Caki2 (cell line): ENCODE measurements around the gene FBXO5. TPM values are rescaled to one million over a fixed set of nuclear protein-coding genes. Genes with fewer than 3 reads are reported as not detected.
"Not testable (repeated sequence)": the region's sequence is repeated elsewhere in the genome, so short reads cannot be mapped to it uniquely, and the experiment has no call there.

Experiments
- DNase-seq: peaks from one replicate; pipeline ENCODE4 v3.0.0-alpha.2; 2015; ENCODE audit warnings: low read depth
- in situ Hi-C: cut with HindIII; loops from 2 replicates; pipeline ENCODE4 v1.10.0; 2016; ENCODE audit warnings: low sequenced_read_pairs, low pct_unique_long_range_greater_than_20kb, mixed read lengths
- total RNA-seq: library from RNA; depleted of rRNA; stranded (reverse); fragments of >200 nt; shearing (Covaris generic); gene quantifications from 2 replicates; pipeline ENCODE4 v1.2.3, GENCODE V29; 2014; ENCODE audit warnings: low replicate concordance

The FBXO5 gene
- total RNA-seq, 1 experiment from 2014 or later, result 18.1 TPM

- in situ Hi-C loops, DNase-seq: not testable (repeated sequence)
Measured at GRCh38 chr6:153000790-153001189, 17.9 kb upstream of the FBXO5 start.

GRCh38 chr6:153000243-153000642 is 17.4 kb upstream of the FBXO5 start:
- in situ Hi-C loops, result no loop called here
- no peak for DNase-seq

- in situ Hi-C loops, result not testable (repeated sequence)
Measured at GRCh38 chr6:152999538-152999937, 16.7 kb upstream of the FBXO5 start.

GRCh38 chr6:152993847-152994246 is 11.0 kb upstream of the FBXO5 start:
- in situ Hi-C loops, result no loop called here
- DNase-seq, result no peak

More at GRCh38 chr6:152999538-152999937, 16.7 kb upstream of the FBXO5 start:
- not testable (repeated sequence) for DNase-seq

DNA sequence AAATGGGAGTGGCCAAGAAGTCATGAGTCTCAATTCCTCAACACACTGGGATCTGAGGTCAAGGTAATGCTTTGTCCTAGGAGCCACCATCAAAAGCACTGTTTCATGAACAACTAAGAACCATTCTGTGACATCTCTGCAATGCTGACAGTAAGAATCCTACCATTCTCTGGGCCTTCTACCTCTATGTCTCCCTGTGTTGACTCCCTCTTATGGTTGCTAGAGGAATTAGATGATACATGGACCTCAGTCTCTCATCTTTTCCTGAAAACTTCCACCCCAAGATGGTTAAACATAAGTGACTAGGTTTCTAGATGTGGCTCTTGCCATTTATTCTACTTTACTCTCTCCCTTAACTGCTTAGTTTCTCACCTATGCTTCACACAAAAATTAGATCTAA is 10.6 kb upstream of the FBXO5 start:
- in situ Hi-C loops, result no loop called here
- no peak for DNase-seq

GRCh38 chr6:152986978-152987377 is 4.1 kb upstream of the FBXO5 start:
- in situ Hi-C loops, result no loop called here
- DNase-seq, result no peak

- in situ Hi-C loops, DNase-seq: not testable (repeated sequence)
Measured at GRCh38 chr6:152985300-152985699, 2.5 kb upstream of the FBXO5 start.

- in situ Hi-C loops, result no loop called here
- DNase-seq, result no peak
Measured at GRCh38 chr6:152984513-152984872, 1.7 kb upstream of the FBXO5 start.

DNA sequence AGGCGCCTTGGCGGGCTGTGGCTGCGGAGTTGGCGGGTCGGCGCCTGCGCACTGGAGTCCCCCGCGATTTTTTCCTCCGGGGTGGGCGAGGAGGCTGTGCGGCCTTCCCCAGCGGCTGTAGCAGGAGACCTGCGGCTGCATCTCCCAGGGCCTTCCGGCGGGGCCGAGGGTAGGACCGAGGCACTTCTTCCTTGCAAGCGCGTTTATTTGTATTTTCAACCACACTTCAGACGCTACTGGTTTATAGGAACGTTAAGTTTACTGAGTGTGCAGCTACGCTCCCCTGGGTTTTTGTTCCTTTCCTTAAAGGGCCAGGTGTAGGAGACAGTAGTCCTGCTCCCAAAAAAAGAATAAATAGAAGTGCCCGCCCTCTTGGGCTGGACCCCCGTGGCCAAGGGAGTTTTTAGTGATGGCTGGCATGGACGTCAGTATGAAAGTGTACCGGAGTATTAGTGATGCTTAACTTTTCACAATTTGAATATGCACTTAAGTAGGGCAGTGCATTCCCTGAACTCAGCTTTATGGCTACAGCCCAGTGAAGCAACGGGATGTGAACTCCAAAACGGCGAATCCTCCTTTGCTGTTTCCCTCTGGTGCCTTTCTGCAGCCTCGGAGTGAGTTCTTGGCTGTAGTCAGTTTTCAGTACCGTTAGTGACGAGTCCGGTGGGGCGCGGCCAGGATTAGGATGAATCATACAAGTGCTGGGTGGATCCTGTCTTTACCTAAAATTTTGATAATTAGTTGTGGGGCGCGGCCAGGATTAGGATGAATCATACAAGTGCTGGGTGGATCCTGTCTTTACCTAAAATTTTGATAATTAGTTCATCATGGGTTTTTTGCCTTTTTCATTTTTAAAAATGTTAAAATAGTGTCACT is 1.0 kb upstream of the FBXO5 start:
- DNase-seq, result peak; percentile 94
- in situ Hi-C loops, result no loop called here

GRCh38 chr6:152981989-152982903 is 595 bp downstream of the FBXO5 start:
- in situ Hi-C loops, result no loop called here
- no peak for DNase-seq

GRCh38 chr6:152981219-152981618 is 1.6 kb downstream of the FBXO5 start:
- in situ Hi-C loops, result no loop called here
- DNase-seq, result no peak

DNA sequence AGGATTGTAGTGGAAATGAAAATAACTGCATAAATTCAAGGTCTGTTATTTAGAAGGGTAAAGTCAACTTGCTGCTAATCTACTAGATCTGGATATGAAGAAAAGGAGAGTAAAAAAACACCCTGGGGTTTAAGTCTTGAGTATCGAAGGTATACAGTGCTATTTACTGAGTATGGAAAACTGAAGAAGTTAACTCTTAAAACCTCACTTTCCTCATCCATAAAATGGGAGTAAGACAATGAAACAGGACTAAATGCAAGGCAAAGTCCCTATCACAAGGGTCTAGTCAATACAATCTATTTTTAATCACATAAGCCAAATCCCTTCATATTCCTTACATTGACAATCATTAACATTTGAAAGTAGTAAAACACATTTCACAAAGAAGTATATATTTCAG is 2.2 kb downstream of the FBXO5 start:
- in situ Hi-C loops, result no loop called here

DNA sequence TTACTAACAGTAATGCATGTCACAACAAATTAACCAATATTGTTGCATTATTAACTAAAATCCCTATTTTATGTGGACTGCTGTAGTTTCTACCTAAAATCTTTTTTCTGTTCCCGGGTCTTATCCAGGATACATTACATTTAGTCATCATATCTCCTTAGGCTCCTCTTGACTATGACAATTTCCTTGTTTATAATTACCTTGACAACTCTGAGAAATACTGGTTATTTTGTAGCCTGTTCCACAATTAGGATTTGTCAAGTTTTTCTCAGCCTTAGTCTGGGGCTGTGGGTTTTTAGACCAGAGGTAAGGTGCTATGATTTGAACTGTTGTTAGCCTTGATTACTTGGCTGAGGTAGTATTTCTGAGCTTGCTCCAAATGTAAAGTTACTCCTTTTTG is 3.7 kb downstream of the FBXO5 start:
- in situ Hi-C loops, result no loop called here
- DNase-seq, result no peak

More for the DNA sequence above, 2.2 kb downstream of the FBXO5 start:
- no peak for DNase-seq

DNA sequence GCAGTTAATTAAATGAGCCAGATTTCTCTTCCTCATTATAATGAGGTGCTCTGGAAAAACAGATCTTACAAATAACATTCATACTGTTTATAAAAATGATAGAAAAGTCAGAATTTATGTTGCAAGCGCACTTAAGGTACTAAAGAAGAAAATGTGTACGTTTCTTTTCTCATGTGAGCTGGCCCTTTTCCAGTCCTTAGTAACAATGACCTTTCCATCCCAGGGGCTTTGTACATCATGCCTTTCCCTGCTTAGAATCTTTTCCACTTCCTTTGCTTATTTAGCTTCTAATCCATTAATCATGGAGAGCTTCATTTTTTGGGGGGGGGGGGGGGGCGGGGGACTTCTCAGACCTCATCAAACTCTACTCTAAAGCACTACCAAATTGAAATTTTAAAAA is 4.8 kb downstream of the FBXO5 start:
- in situ Hi-C loops, result no loop called here
- DNase-seq, result no peak

GRCh38 chr6:152977556-152977955 is 5.3 kb downstream of the FBXO5 start:
- in situ Hi-C loops, result no loop called here
- DNase-seq, result no peak

DNA sequence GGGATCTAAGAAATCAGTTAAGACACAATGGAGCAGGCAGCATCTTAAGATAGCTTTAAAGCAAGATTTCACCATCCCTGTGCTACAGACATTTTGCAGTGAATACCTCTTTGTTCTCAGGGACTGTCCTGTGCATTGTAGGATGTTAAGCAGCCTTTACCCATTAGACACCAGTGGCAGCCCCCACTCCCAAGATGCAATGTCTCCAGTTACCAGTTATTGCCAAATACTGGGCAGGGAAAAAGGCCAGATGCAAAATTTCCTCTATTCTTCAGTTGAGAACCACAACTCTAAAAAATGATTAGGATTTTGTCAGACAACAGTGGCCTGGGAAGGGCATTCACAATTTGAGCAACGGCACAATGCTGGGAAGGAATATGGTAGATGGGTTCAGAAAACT is 6.1 kb downstream of the FBXO5 start:
- DNase-seq, result no peak
- in situ Hi-C loops, result no loop called here

DNA sequence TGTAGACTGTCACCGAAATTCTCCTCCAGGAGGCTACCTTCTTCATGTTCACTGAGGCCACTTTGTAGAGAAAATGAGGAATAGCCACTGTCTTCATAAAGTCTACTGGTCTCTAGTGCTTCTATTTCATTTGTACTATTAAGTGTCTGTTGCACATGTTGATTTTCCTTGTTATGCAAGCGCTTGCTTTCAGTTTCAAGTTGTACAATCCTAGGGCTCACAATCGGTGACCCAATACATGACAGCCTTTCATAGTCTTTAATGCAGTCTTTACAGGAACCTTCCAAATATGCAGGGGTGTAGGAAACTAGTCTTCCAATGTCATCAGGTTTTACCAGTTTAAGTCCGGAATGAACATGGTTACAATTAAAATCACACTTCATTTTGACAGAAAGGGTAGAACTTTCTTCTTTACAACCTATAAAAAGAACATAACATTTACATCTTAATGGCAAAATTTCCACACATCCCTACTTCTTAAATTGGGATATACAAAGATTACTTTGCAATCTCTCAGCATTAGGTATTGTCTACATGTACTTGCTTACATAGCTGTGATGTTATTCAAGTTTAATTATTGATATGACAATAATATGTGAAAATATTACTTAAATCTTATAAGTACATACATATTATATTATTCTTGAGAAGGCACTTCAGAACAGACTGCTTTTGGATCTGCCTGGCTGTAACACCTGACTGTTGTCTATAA is 7.5 kb downstream of the FBXO5 start:
- no peak for DNase-seq
- in situ Hi-C loops, result no loop called here

- in situ Hi-C loops, result no loop called here
- no peak for DNase-seq
Measured at GRCh38 chr6:152973916-152974315, 8.9 kb downstream of the FBXO5 start.
